HG03432 (cell line): ENCODE measurements around the gene CABP1.
A peak's percentile ranks its signal among the peaks of the same experiment; 100 is the strongest.

ENCODE experiments used
- ATAC-seq: cut with Tn5 transposase; IDR thresholded peaks from one replicate; pipeline ENCODE4 v1.9.1; 2021; ENCODE audit warnings: mild to moderate bottlenecking, moderate library complexity; ENCODE audit not compliant: unreplicated experiment

The CABP1 gene

DNA sequence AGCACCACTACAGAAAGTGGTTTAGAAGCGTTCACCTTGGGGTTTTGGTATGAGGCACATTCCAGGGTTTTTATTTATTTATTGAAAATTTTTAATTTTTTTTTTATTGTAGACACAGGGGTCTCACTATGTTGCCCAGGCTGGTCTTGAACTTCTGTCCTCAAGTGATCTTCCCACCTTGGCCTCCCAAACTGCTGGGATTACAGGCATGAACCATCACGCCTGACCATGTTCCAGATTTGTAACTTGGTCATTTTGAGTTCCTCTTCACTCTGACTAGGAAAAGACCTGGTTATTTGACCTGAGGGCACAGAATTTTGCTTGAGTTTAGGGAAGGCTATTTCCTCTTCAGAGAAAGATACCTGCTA, 49.6 kb downstream of the CABP1 start:
- no peak for ATAC-seq

DNA sequence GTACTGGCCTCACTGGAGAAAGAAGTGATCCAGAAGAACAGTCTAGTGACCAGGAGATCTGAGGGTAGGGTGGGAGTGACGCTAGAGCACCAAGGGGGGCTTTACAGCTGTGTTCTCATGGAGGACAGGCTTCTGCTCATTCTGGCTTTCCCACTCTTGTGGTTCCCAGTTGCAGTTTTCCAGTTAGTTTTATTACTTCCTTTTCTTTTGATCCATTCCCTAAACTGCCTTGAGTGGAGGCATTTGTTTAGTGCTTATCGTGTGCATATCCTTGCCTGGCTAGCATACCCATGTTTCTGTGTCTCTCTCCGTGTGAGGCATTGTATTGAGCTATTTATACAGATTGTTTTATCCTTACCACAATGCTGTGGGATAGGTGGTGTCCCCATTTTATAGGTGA, 50.6 kb downstream of the CABP1 start:
- no peak for ATAC-seq

DNA sequence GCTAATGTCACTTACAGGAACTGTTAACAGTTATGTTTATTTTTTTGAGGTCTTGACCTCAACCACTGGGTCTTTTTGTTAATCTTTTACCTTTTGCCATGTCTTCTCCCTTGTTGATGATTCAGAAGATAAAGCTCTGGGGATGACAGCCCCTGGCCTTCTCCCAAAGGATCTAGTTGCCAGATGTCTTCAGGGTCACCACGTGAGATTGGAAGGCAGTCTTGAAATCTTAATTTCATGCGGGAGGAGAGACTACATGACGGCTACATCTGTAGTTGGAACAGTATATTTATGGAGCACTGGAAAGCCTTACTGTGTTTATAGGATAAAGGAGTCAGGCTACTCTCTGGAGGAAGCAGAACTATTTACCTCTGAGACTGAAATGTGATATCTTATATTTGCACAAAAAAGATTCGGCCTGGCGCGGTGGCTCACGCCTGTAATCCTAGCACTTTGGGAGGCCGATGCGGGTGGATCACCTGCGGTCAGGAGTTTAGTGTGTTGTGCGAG, 52.2 kb downstream of the CABP1 start:
- no peak for ATAC-seq

DNA sequence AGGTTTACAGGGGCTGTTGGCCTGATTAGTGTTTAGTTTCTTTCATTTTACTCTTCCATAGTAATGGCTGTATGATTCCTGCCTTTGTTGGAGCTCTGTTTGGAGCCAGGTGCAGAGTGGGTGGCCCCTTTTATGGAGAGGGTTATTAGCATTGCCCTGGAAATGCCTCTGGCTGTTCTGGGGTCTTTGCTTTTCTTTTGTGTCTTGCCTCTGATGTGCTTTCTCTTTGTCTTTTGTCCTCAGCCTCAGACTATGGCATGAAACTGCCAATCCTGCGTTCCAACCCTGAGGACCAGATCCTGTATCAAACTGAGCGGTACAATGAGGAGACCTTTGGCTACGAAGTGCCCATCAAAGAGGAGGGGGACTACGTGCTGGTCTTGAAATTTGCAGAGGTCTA, 53.4 kb downstream of the CABP1 start:
- no peak for ATAC-seq

DNA sequence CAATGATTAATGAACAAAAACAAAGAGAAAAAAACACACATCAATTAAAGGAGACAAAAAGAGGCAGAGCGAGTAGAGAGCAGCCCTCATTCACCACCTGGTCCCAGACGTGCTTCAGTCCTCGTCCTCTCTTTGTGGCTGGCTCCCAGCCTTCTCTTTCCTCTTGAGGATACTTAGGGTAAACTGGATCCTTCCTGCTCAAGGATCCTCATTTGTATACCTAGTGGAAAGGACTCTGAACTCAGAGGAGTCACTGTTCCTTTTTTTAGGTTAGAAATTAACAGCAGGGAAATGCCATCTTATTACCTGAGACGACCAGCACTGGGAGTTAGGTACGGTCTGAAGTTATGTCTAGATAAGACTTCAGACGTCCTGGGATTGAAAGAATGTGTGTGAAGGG, 56.2 kb downstream of the CABP1 start:
- ATAC-seq, result no peak

DNA sequence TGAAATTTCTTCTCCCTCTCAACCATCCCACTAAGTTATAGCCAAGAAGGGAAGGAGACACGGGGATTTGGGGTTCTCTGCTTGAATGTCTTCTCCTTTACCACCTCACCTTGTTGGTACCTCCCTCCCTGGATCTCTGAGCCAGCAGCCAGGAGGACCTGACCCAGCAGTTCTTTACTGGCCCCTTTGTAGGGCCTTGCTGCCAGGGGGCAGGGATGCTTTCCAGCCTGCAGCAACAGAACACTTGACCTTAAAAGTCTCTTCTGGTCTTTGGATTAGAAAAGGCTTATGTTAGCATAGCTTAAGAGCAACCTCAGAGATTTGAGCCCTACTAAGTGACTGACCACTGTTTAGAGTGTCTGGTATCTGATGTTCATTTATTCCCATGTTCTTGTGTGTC, 56.9 kb downstream of the CABP1 start:
- ATAC-seq, result no peak

DNA sequence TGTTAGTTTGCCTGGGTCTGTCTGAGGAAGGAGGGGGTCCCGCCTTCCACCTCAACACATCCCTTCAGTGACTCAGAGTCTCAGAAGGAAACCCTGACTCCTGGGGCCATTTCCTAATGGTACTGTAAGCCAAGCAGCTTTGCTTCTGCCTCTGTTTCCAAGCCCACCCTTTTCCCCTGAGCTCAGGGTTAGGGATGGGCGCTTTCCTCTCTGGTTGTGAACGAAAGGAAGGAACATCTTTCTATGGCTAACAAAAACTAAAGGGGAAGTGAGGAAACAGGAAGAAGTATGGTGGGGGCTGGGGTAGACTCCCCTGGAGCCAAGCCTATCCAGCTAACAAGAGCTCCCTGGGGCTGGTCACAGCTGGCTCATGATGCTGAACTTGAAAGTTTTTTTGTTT, 58.2 kb downstream of the CABP1 start:
- ATAC-seq, result no peak

DNA sequence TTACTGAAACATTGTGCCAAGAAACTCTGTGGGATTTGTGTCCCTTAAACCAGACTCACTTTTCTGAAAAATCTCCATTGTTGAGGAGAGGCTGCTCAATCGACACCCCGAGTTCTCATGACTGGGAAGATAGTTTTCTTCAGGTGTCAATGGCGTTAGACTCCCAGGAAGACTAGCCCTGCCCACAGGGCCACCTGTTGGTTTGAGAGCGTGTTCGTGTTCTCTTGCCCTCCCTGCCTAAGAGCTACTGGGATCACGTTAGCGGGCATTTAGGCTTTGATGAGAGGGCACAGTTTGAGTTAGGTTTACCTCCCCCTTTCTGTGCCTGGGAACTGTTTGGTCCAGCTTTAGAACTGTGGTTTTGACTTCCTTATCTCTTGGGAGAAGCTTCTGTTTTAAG, 59.1 kb downstream of the CABP1 start:
- no peak for ATAC-seq

DNA sequence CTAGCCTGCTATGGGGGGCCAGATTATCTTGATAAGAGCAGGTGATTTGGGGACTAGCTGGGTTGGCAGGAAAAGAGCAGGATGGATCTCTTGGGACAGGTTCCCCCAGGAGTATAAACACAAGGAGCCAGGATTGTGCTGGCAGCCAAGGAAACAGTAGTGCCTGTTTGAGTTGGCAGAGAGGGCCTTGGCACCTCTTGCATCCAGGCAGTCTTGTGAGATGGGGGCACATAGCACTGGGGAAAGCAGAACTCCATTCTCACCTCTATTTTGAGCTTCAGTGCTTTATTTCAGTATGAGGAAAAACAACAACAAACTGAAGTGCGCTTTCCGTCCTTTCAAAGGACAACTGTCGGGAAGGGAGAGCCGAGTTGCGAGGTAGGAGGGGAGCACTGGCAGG, 60.5 kb downstream of the CABP1 start:
- no peak for ATAC-seq

DNA sequence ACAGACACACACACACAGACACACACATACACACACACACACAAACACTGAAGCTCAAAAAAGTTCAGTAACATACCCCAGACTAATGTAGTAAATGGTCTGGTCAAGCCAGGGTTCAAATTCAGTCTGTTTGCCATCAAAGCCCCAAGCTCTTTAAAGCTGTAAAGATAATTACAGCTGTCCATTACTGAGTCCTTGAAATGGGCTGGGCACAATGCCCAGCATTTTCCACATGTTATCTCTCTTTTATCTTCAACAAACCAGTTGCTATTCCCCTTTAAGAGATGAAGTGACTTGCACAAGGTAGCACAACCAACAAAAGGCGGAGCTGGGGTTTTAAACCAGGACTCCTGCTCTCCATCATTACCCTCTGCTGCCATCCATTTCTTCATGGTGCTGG, 62.2 kb downstream of the CABP1 start:
- no peak for ATAC-seq

DNA sequence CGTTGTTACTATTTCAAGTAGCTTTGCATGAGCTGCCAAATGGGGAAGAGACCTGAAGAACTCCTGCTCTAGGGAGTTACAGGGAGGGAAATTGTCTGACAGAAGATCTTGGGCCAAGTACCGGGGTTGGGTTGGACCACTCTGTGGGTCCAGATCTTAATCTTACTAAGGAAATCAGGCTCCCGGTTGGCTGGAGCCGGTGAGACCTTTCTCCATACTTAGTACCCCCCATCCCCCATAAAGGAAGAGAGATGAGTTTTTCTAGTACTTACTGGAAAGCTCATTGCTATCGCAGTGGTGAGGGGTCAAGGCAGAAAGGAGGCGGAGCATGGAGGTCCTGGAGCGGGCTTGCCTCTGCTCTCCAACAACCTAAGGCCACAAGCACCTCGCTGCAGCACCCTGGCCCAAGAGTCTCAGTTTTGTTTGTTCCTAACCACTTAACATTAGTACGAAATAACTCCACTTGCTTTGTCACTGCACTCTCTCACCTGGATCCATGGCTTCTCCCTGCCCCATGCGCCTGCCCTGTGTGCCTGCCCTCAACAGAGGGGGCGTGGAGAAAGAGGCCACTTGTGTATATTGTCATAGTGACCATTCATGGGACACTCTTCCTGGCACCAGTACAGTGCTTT, 63.0 kb downstream of the CABP1 start:
- no peak for ATAC-seq

DNA sequence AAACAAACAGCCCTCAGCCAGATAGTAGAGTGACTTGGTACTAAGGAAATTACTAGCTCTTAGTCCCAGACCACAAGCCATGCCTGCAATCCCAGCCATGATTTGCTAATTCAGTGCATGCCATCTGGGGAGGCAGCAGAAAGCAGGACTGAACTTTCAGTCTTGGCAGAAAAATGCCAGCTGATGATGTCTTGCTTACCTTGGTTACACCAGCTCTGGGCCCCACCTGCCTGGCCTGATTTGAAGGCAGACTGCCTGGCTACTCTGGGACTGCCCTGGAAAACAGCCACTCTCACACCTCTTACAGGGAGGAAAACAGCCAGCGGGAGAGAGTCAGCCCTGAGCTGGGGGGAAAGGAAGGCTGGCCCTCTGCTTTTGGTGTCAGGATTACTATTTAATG, 65.2 kb downstream of the CABP1 start:
- no peak for ATAC-seq

DNA sequence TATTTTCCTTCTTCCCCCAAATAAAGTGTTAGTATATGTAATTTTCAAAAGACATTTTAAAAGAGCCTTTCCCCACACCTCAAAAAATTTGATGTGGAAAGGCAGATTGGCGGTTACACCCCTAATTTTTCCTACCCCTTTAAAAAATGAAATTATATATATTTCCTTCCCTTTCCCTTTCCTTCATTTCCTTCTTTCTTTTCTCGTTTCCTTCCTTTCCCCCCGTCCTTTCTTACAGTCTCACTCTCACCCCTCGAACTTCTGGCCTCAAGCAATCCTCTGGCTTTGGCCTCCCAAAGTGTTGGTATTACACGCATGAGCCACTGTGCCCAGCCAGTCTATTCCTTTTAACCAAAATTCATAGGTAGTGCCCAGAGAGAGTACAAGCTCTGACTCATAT, 65.6 kb downstream of the CABP1 start:
- ATAC-seq, result no peak

DNA sequence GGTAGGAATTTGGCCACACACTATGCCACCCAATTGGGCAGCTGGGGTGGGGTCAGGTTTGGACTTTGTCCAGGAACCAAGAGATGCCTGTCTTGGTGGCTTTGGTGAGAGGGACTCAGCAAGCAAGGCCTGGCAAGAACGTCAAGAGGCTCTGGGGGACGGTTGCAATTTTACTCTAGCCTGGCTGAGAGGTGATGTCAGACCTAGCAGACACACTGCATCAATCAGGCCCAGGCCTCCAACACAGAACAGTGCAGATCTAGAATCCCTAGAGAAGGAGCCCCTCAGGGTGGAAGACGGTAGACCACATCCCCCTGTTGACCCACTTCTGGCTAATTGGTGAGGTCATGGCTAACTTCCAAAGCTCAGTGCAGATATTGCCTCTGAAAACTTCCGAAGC, 68.2 kb downstream of the CABP1 start:
- no peak for ATAC-seq

DNA sequence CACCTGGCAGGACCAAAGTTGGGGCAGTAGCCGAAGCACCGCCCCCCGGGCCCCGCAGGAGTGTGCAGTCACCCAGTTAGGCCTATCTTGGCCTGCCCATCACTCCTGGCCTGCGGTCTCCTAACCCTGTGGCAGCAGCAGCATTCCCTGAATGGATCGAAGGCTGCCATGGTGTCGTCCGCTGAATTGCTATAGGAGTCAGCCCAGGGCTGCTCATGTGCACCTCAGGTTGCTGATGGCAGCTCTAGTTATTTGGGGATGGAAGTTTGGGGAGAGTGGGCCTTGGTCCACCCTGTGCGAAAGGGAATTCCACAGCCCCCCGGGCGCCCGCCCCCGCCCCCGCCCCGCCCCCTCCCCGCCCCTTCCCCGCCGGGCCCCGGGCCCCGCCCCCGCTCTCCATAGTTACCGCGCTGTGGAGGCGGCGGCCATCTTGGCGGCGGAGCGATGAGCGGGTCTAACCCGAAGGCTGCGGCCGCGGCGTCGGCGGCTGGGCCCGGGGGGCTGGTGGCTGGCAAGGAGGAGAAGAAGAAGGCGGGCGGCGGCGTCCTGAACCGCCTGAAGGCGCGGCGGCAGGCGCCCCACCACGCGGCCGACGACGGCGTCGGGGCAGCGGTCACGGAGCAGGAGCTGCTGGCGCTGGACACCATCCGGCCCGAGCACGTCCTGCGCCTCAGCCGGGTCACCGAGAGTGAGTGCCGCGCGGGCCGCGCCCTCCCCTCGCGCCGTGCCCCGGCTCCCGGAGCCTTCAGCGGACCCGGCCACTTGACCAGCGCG, 69.8 kb downstream of the CABP1 start, which contains the start of gene UNC119B:
Gene UNC119B (plus strand): TSS at position 428 of the 774 bp plus-strand sequence. CDS start 17 bp downstream, at position 445.
- ATAC-seq, result peak; percentile 81

DNA sequence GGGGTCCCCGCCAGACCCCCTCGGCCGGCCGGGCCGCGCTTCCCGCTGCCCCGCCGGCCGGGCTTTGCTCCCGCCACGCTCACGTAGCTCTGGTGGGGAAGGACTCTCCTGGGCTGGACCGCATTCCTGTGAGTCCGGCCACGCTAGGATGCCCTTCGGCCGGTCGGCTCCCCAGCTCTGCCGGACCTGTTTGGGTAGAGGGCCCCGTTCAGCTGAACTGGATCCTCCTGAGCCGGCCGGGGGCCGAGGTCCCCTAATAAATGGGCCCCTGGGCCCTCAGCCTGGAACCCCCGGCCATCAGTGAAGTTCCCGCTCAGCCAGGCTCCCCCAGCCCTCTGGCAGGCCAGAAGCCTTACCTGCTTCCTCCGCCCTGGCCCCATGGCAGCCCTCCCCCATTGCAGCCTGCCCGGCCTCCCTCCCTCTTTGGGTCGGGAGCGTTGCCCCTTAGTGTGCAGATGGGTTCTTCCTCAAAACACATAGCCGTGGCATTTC, 70.4 kb downstream of the CABP1 start:
- ATAC-seq, result peak; percentile 25

DNA sequence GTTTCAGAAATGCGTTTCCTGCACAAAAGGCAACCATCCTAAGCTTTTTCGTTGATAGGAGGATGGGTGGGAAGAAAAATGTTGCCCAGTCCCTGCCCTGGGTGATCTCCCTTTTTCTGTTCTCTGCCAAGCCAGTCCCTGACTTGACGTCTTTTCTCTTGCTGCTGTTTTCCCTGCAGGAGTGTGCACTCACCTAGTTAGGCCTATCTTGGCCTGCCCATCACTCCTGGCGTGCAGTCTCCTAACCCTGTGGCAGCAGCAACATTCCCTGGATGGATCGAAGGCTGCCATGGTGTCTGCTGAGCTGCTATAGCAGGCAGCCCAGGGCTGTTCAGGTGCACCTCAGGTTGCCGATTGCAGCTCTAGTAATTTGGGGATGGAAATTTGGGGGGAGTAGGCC, 71.0 kb downstream of the CABP1 start:
- no peak for ATAC-seq

DNA sequence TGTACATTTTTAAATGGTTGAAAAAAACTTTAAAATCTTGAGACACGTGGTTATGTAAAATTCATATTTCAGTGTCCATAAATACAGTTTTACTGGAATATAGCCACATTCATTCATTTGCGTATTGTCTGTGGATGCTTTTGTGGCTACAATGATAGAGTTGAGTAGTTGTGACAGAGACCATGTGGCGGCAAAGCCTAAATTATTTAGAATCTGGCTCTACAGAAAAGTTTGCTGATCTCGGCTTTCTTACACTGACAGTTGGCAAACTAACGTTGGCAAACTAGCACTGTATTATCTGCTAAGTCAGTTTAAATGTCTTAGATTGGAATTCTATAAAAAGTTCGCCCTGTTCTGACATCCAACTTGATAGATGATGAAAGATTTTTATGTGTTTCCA, 72.2 kb downstream of the CABP1 start:
- ATAC-seq, result no peak

DNA sequence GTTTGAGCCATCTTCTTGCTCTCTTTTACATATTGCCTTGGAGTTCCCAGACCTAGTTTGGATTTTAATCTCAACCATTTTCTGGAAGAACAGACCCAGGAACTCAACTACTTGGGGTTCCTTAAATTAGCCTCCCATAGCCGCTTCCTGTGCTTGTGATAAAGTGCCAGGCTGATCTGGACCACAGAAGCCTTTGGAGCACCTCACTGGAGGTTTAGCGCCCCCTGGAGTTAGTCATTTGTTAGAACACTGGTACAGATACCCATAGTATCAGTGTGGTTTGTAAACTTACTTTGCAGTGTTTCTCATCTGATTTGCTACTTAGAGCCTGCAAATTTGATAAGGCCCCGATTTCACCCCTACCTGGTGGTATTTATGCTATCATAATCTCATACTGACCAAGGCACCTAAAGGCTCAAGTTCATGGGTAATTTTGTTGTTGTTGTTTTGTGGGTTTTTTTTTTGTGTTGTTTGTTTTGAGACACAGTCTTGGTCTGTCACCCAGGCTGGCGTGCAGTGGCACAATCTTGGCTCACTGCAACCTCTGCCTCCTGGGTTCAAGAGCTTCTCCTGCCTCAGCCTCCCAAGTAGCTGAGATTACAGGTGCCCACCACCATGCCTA, 73.5 kb downstream of the CABP1 start:
- peak; percentile 42 for ATAC-seq
